ENCODE data around the gene EXTL2.

DNA sequence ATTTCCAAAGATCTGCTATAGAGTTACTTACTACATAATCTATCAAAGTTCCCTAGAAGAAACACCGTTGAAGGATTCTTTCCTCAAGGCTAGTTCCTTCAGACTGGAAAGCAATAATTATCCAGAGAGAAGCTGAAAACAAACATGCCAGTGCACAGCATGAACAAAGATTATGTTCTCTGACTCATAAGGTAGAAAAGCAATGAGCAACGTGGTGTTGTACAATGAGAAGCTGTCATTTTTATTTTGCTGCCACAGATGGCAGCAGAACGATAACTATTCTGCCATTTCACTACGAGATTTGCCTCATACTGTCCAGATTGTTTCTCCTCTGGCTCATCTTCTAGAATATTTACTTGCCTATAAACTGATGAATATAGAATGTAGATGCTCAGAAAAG lies 10.7 kb downstream of the EXTL2 start:
- TF ChIP-seq, protein P1, sequence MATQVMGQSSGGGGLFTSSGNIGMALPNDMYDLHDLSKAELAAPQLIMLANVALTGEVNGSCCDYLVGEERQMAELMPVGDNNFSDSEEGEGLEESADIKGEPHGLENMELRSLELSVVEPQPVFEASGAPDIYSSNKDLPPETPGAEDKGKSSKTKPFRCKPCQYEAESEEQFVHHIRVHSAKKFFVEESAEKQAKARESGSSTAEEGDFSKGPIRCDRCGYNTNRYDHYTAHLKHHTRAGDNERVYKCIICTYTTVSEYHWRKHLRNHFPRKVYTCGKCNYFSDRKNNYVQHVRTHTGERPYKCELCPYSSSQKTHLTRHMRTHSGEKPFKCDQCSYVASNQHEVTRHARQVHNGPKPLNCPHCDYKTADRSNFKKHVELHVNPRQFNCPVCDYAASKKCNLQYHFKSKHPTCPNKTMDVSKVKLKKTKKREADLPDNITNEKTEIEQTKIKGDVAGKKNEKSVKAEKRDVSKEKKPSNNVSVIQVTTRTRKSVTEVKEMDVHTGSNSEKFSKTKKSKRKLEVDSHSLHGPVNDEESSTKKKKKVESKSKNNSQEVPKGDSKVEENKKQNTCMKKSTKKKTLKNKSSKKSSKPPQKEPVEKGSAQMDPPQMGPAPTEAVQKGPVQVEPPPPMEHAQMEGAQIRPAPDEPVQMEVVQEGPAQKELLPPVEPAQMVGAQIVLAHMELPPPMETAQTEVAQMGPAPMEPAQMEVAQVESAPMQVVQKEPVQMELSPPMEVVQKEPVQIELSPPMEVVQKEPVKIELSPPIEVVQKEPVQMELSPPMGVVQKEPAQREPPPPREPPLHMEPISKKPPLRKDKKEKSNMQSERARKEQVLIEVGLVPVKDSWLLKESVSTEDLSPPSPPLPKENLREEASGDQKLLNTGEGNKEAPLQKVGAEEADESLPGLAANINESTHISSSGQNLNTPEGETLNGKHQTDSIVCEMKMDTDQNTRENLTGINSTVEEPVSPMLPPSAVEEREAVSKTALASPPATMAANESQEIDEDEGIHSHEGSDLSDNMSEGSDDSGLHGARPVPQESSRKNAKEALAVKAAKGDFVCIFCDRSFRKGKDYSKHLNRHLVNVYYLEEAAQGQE (IDR thresholded peaks at IDR 0.05; ENCODE audit: insufficient read depth in 1 of 2, low read depth in 2 of 2, low read length in 2 of 2), result no peak
- no peak for TF ChIP-seq TAF1 (IDR thresholded peaks at IDR 0.05; ENCODE audit: borderline replicate concordance, insufficient read depth, low read length)
